SK-N-SH treated with all-trans-retinoic acid at 6 μM for 48 hours (cell line): ENCODE data around the gene CXCL1.

Experiments
- ATAC-seq: fragments of 200-7000 bp; cut with Tn5 transposase; 3 replicates; pipeline ENCODE4 v1.9.1; 2020; ENCODE audit warnings: mild to moderate bottlenecking, moderate library complexity
- ARNTL ChIP-seq: fragments of 450-650 bp; formaldehyde crosslinking; IDR thresholded peaks from 2 replicates; pipeline ENCODE4 v1.5.0; 2020; ENCODE audit warnings: low read depth, mild to moderate bottlenecking, moderate library complexity, borderline replicate concordance
- BACH2 ChIP-seq: fragments of 250-450 bp; sonication (Bioruptor Pico); IDR thresholded peaks from 2 replicates; pipeline ENCODE4 v1.9.0; 2021; ENCODE audit warnings: mild to moderate bottlenecking, borderline replicate concordance
- CSDC2 ChIP-seq: fragments of 250-450 bp; sonication (Bioruptor Pico); IDR thresholded peaks from 2 replicates; pipeline ENCODE4 v1.5.0; 2020; ENCODE audit warnings: mild to moderate bottlenecking, moderate library complexity
- ESRRG ChIP-seq: fragments of 250-450 bp; sonication (Bioruptor Pico); IDR thresholded peaks from 2 replicates; pipeline ENCODE4 v1.6.1; 2021; ENCODE audit warnings: mild to moderate bottlenecking
- GLIS3 ChIP-seq: fragments of 250-450 bp; sonication (Bioruptor Pico); IDR thresholded peaks from 2 replicates; pipeline ENCODE4 v1.5.0; 2020; ENCODE audit warnings: mild to moderate bottlenecking, moderate library complexity
- ISL1 ChIP-seq: fragments of 250-450 bp; sonication (Bioruptor Pico); IDR thresholded peaks from 2 replicates; pipeline ENCODE4 v2.1.2; 2022; ENCODE audit warnings: mild to moderate bottlenecking, moderate library complexity
- OSR1 ChIP-seq: fragments of 250-450 bp; sonication (Bioruptor Pico); IDR thresholded peaks from 2 replicates; pipeline ENCODE4 v1.8.0; 2022; ENCODE audit warnings: moderate library complexity, mild to moderate bottlenecking, inconsistent platforms
- RARB ChIP-seq: fragments of 250-450 bp; sonication (Bioruptor Pico); IDR thresholded peaks from 2 replicates; pipeline ENCODE4 v1.8.0; 2021; ENCODE audit warnings: mild to moderate bottlenecking, moderate library complexity
- SNAI2 ChIP-seq: fragments of 250-450 bp; sonication (Bioruptor Pico); IDR thresholded peaks from 2 replicates; pipeline ENCODE4 v1.5.0; 2020; ENCODE audit warnings: mild to moderate bottlenecking, moderate library complexity
- TCF4 ChIP-seq: fragments of 250-450 bp; sonication (Bioruptor Pico); IDR thresholded peaks from 2 replicates; pipeline ENCODE4 v1.8.0; 2021; ENCODE audit warnings: mild to moderate bottlenecking, moderate library complexity, borderline replicate concordance
- TOX ChIP-seq: fragments of 250-450 bp; sonication (Bioruptor Pico); IDR thresholded peaks from 2 replicates; pipeline ENCODE4 v1.8.0; 2021; ENCODE audit warnings: mild to moderate bottlenecking, moderate library complexity, borderline replicate concordance
- ZC3H10 ChIP-seq: fragments of 250-450 bp; sonication (Bioruptor Pico); IDR thresholded peaks from 2 replicates; pipeline ENCODE4 v1.5.1; 2021; ENCODE audit warnings: mild to moderate bottlenecking, moderate library complexity
- ZFP3 ChIP-seq: fragments of 250-450 bp; sonication (Bioruptor Pico); IDR thresholded peaks from 2 replicates; pipeline ENCODE4 v1.5.0; 2020; ENCODE audit warnings: mild to moderate bottlenecking, moderate library complexity
- ZFP30 ChIP-seq: fragments of 450-650 bp; formaldehyde crosslinking; IDR thresholded peaks from 2 replicates; pipeline ENCODE4 v1.5.0; 2022; ENCODE audit warnings: mild to moderate bottlenecking, moderate library complexity
- ZNF565 ChIP-seq: fragments of 450-650 bp; formaldehyde crosslinking; conservative IDR thresholded peaks from 2 replicates; pipeline ENCODE4 v1.5.0; 2020; ENCODE audit warnings: low read depth, mild to moderate bottlenecking, moderate library complexity
- ZNF70 ChIP-seq: fragments of 450-650 bp; formaldehyde crosslinking; IDR thresholded peaks from 2 replicates; pipeline ENCODE4 v1.5.0; 2020; ENCODE audit warnings: mild to moderate bottlenecking, moderate library complexity
- ZNF8 ChIP-seq: fragments of 450-650 bp; formaldehyde crosslinking; IDR thresholded peaks from 2 replicates; pipeline ENCODE4 v1.5.0; 2020; ENCODE audit warnings: mild to moderate bottlenecking, moderate library complexity
- TF ChIP-seq, protein P1 (sequence below): fragments of 250-450 bp; sonication (Bioruptor Pico); IDR thresholded peaks from 2 replicates; pipeline ENCODE4 v1.5.0; 2020; ENCODE audit warnings: mild to moderate bottlenecking, moderate library complexity
- TF ChIP-seq, protein P2 (sequence below): fragments of 250-450 bp; sonication (Bioruptor Pico); IDR thresholded peaks from 2 replicates; pipeline ENCODE4 v1.8.0; 2021; ENCODE audit warnings: low read depth, mild to moderate bottlenecking, moderate library complexity, borderline replicate concordance
- TF ChIP-seq, protein P3 (sequence below): fragments of 250-450 bp; sonication (Bioruptor Pico); IDR thresholded peaks from 2 replicates; pipeline ENCODE4 v1.8.0; 2020; ENCODE audit warnings: mild to moderate bottlenecking, moderate library complexity, borderline replicate concordance
- TF ChIP-seq, protein P4 (sequence below): fragments of 250-450 bp; sonication (Bioruptor Pico); IDR thresholded peaks from 2 replicates; pipeline ENCODE4 v1.5.1; 2021; ENCODE audit warnings: mild to moderate bottlenecking, moderate library complexity
- TF ChIP-seq, protein P5 (sequence below): fragments of 250-450 bp; sonication (Bioruptor Pico); IDR thresholded peaks from 2 replicates; pipeline ENCODE4 v1.5.1; 2020; ENCODE audit warnings: low read depth, mild to moderate bottlenecking, moderate library complexity

The CXCL1 gene

DNA sequence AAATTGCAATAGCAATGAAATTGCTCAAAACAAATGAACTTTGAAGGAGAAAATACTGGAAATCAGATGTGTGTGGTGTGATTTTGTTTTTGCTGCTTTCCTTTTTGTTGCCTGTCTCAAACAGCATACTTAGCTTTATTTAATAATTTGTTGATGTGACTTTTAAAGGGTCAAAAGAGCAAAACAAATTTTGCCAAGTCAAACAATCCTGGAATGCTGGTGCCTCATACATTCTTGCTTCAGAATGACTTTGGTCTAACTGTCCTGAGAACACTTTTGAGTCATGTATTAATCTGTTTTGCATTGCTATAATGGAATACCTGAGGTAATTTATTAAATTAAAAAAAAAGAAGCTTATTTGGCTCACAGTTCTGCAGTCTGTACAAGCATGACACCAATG is 12.7 kb upstream of the CXCL1 start:
- ATAC-seq: no peak
- TF ChIP-seq, protein P1, sequence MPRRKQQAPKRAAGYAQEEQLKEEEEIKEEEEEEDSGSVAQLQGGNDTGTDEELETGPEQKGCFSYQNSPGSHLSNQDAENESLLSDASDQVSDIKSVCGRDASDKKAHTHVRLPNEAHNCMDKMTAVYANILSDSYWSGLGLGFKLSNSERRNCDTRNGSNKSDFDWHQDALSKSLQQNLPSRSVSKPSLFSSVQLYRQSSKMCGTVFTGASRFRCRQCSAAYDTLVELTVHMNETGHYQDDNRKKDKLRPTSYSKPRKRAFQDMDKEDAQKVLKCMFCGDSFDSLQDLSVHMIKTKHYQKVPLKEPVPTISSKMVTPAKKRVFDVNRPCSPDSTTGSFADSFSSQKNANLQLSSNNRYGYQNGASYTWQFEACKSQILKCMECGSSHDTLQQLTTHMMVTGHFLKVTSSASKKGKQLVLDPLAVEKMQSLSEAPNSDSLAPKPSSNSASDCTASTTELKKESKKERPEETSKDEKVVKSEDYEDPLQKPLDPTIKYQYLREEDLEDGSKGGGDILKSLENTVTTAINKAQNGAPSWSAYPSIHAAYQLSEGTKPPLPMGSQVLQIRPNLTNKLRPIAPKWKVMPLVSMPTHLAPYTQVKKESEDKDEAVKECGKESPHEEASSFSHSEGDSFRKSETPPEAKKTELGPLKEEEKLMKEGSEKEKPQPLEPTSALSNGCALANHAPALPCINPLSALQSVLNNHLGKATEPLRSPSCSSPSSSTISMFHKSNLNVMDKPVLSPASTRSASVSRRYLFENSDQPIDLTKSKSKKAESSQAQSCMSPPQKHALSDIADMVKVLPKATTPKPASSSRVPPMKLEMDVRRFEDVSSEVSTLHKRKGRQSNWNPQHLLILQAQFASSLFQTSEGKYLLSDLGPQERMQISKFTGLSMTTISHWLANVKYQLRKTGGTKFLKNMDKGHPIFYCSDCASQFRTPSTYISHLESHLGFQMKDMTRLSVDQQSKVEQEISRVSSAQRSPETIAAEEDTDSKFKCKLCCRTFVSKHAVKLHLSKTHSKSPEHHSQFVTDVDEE (CRISPR knock-in tag): no peak
- TF ChIP-seq, protein P2, sequence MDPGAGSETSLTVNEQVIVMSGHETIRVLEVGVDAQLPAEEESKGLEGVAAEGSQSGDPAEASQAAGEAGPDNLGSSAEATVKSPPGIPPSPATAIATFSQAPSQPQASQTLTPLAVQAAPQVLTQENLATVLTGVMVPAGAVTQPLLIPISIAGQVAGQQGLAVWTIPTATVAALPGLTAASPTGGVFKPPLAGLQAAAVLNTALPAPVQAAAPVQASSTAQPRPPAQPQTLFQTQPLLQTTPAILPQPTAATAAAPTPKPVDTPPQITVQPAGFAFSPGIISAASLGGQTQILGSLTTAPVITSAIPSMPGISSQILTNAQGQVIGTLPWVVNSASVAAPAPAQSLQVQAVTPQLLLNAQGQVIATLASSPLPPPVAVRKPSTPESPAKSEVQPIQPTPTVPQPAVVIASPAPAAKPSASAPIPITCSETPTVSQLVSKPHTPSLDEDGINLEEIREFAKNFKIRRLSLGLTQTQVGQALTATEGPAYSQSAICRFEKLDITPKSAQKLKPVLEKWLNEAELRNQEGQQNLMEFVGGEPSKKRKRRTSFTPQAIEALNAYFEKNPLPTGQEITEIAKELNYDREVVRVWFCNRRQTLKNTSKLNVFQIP (CRISPR knock-in tag): no peak
- no peak for TF ChIP-seq ZC3H10 (CRISPR knock-in tag)
- no peak for TF ChIP-seq ZFP30
- no peak for TF ChIP-seq ISL1
- TF ChIP-seq SNAI2 (CRISPR knock-in tag): no peak
- no peak for TF ChIP-seq ZNF8
- no peak for TF ChIP-seq TCF4
- no peak for TF ChIP-seq TOX
- TF ChIP-seq OSR1 (CRISPR knock-in tag): no peak
- no peak for TF ChIP-seq ZNF70
- TF ChIP-seq ARNTL (CRISPR knock-in tag): no peak
- no peak for TF ChIP-seq ESRRG
- TF ChIP-seq ZNF565: no peak
- no peak for TF ChIP-seq BACH2 (CRISPR knock-in tag)
- no peak for TF ChIP-seq CSDC2 (CRISPR knock-in tag)
- TF ChIP-seq, protein P3, sequence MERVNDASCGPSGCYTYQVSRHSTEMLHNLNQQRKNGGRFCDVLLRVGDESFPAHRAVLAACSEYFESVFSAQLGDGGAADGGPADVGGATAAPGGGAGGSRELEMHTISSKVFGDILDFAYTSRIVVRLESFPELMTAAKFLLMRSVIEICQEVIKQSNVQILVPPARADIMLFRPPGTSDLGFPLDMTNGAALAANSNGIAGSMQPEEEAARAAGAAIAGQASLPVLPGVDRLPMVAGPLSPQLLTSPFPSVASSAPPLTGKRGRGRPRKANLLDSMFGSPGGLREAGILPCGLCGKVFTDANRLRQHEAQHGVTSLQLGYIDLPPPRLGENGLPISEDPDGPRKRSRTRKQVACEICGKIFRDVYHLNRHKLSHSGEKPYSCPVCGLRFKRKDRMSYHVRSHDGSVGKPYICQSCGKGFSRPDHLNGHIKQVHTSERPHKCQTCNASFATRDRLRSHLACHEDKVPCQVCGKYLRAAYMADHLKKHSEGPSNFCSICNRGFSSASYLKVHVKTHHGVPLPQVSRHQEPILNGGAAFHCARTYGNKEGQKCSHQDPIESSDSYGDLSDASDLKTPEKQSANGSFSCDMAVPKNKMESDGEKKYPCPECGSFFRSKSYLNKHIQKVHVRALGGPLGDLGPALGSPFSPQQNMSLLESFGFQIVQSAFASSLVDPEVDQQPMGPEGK (CRISPR knock-in tag): no peak
- TF ChIP-seq RARB (CRISPR knock-in tag): no peak
- no peak for TF ChIP-seq ZFP3
- TF ChIP-seq, protein P4, sequence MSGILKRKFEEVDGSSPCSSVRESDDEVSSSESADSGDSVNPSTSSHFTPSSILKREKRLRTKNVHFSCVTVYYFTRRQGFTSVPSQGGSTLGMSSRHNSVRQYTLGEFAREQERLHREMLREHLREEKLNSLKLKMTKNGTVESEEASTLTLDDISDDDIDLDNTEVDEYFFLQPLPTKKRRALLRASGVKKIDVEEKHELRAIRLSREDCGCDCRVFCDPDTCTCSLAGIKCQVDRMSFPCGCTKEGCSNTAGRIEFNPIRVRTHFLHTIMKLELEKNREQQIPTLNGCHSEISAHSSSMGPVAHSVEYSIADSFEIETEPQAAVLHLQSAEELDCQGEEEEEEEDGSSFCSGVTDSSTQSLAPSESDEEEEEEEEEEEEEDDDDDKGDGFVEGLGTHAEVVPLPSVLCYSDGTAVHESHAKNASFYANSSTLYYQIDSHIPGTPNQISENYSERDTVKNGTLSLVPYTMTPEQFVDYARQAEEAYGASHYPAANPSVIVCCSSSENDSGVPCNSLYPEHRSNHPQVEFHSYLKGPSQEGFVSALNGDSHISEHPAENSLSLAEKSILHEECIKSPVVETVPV (CRISPR knock-in tag): no peak

DNA sequence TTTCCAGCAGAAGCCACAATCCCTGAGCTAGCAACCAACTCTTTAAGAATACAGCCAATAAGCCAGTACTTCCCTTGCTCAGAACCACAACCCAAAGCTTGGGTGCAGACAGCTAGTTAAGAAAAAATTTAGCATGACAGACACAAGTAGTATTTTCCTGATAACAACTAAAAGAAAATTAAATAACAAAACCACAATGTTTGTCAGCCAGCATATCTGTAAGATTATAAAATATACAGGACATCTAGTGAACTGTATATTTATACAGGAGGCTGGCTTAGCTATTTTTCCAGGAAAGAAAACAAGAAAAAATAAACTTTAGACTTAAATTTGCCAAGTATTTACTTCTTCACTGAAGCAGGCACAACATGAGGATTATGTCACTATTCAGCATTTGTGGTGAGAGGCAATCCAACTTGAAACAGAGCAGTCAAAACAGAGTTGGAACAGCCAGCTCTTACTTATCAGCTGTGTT is 9.5 kb upstream of the CXCL1 start:
- TF ChIP-seq ESRRG: no peak
- TF ChIP-seq, all 23 proteins: peak for 0
- no peak for ATAC-seq

DNA sequence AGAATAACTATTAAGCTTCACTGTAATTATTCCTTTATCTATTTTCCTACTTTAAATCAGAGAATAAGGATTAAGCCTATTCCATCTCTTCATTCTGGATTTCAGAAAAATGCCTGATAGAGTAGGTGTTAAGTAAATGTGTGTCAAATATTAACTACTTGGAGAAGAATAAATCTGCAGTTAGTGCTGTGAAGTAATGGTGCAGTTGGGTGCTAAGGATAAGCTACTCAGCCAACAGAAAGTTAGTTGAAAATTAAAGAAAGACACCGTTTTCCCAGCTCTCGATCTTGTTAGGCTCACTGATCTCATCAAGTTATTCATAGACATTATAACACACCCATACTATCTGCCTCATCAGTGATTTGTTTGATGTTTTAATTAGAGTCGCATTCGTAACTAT is 9.0 kb upstream of the CXCL1 start:
- TF ChIP-seq ZNF565: no peak
- no peak for TF ChIP-seq TCF4
- TF ChIP-seq, protein P3 (CRISPR knock-in tag): no peak
- TF ChIP-seq GLIS3: no peak
- no peak for TF ChIP-seq ISL1
- no peak for TF ChIP-seq ZNF8
- TF ChIP-seq ZNF70: no peak
- TF ChIP-seq OSR1 (CRISPR knock-in tag): no peak
- TF ChIP-seq ARNTL (CRISPR knock-in tag): no peak
- TF ChIP-seq BACH2 (CRISPR knock-in tag): no peak
- TF ChIP-seq, protein P5, sequence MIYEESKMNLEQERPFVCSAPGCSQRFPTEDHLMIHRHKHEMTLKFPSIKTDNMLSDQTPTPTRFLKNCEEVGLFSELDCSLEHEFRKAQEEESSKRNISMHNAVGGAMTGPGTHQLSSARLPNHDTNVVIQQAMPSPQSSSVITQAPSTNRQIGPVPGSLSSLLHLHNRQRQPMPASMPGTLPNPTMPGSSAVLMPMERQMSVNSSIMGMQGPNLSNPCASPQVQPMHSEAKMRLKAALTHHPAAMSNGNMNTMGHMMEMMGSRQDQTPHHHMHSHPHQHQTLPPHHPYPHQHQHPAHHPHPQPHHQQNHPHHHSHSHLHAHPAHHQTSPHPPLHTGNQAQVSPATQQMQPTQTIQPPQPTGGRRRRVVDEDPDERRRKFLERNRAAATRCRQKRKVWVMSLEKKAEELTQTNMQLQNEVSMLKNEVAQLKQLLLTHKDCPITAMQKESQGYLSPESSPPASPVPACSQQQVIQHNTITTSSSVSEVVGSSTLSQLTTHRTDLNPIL (CRISPR knock-in tag): no peak
- no peak for TF ChIP-seq ZC3H10 (CRISPR knock-in tag)
- TF ChIP-seq, protein P2 (CRISPR knock-in tag): no peak
- TF ChIP-seq, all 23 proteins: peak for 0
- ATAC-seq: no peak
